ENCODE measurements around the gene LDLRAD2.

LDLRAD2 gene

DNA sequence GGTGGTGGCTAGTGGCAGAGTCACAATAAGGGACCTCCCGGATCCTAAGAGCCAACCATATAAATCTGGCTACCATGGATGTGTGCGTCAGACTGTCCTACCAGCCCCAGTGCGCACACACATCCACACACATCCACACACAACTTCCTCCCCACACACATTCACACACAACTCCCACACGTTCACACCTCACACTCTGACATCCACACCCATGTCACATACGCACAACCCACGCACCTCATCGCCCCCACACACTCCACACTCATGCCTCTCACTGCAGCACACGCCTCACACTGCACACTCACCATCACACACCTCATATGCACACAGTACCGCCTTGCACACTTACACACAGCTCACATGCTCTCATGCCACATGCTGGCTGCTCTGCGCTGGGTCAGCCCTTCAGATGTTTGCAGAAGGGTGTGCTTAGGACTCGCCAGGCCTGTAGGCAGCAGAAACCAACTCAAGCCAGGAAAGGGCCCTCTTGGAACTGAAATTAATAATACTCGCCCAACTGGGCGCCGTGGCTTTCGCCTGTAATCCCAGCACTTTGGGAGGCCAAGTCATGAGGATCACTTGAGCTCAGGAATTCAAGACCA, 3.0 kb downstream of the LDLRAD2 start:
- H3K4me3 ChIP-seq (ENCODE audit: low read depth, low read length), result no peak overlapping the region
- DNase-seq (ENCODE audit: low read depth), result no peak
- TF ChIP-seq, protein P1, sequence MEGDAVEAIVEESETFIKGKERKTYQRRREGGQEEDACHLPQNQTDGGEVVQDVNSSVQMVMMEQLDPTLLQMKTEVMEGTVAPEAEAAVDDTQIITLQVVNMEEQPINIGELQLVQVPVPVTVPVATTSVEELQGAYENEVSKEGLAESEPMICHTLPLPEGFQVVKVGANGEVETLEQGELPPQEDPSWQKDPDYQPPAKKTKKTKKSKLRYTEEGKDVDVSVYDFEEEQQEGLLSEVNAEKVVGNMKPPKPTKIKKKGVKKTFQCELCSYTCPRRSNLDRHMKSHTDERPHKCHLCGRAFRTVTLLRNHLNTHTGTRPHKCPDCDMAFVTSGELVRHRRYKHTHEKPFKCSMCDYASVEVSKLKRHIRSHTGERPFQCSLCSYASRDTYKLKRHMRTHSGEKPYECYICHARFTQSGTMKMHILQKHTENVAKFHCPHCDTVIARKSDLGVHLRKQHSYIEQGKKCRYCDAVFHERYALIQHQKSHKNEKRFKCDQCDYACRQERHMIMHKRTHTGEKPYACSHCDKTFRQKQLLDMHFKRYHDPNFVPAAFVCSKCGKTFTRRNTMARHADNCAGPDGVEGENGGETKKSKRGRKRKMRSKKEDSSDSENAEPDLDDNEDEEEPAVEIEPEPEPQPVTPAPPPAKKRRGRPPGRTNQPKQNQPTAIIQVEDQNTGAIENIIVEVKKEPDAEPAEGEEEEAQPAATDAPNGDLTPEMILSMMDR (IDR thresholded peaks at IDR 0.05; ENCODE audit: low read depth, low read length, missing control alignments), result no peak

DNA sequence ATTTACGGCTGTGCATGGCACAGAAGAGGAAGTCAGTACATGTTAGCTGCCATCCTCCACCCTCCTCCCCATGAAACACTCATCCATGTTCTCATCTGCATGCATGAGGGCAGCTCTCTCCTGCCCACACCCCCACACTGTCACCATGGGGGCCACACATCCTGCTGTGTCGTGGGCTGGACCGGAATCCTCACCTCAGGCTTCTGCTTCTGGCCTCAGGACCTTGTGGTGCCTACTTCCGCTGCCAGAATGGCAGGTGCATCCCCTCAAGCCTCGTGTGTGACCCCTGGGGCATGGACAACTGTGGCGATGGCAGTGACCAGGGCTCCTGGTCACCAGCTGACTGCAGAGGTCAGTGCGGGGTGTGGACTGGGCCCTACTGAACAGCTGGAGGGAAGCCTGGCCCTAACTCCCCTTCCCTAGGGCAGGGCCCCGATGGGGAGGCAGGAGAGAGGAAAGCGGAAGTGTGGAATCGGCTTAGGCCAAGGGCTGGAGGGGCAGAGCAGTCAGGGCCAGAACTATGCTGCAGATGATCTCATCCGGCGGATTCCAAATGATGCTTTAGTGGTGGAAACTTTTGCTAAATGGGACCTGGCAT, 3.8 kb downstream of the LDLRAD2 start:
- TF ChIP-seq, protein P1 (IDR thresholded peaks at IDR 0.05; ENCODE audit: low read depth, low read length, missing control alignments), result no peak
- DNase-seq (ENCODE audit: low read depth), result no peak
- H3K4me3 ChIP-seq (ENCODE audit: low read depth, low read length), result no peak overlapping the region

GRCh38 chr1:21816602-21817302, 4.7 kb downstream of the LDLRAD2 start:
- TF ChIP-seq, protein P1 (IDR thresholded peaks at IDR 0.05; ENCODE audit: low read depth, low read length, missing control alignments), result no peak
- no peak for DNase-seq (ENCODE audit: low read depth)
- H3K4me3 ChIP-seq (ENCODE audit: low read depth, low read length), result no peak overlapping the region

GRCh38 chr1:21818656-21819055, 6.6 kb downstream of the LDLRAD2 start:
- TF ChIP-seq, protein P1 (IDR thresholded peaks at IDR 0.05; ENCODE audit: low read depth, low read length, missing control alignments), result no peak
- no peak overlapping the region for H3K4me3 ChIP-seq (ENCODE audit: low read depth, low read length)
- DNase-seq (ENCODE audit: low read depth), result no peak

DNA sequence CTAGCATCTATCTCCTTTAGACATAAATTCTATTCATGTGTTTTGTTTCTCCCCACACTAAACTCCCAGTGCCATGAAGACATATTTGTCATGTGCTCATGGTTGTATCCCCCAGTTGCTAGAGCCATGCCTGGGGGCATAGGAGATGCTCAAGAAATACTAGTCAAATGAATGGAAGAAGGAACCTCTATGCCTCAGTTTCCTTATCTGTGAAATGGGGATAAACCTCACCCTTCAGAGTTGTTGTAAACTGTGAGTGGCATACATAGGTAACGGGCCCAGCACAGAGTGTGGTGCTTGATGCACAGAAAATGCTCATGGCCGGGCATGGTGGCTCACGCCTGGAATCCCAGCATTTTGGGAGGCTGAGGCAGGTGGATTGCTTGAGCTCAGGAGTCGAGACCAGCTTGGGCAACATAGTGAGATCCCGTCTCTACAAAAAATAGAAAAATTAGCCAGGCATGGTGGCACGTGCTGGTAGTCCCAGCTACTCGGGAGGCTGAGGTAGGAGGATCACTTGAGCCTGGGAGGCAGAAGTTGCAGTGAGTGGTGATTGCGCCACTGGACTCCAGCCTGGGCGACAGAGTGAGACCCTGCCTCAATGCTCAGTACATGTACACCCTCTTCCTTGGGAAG, 8.7 kb downstream of the LDLRAD2 start:
- no peak for DNase-seq (ENCODE audit: low read depth)
- TF ChIP-seq, protein P1 (IDR thresholded peaks at IDR 0.05; ENCODE audit: low read depth, low read length, missing control alignments), result no peak
- no peak overlapping the region for H3K4me3 ChIP-seq (ENCODE audit: low read depth, low read length)

DNA sequence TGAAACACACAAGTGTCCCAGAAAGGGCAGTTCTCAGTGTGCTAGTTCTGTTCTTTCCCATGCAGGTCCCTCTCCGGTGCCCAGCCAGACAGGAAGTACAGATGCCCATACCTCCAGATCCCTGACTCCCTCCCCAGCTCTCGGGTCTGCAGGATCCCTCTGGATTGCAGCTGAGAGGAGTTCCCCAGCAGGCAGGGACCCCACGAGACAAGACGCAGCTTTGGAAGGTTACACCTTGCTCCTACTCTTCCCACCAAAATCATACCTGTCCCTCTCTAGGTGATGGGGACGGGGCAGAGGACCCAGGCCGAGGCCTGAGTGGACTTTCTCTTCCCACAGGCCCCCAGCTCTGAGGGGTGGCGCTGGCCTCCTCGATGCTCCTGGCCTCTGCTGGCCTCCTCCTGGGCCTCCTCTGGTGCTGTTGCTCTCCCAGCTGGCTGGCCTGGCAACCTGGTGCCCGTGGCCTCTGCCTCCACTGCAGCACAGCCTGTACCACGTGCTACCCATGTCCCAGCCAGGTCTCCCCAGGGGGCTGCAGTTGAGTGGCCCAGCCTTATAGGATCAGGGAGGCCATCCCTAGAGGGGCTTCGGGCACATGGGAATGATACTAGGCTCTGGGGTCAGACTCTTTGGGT, 9.4 kb downstream of the LDLRAD2 start:
- no peak overlapping the region for H3K4me3 ChIP-seq (ENCODE audit: low read depth, low read length)
- TF ChIP-seq, protein P1 (IDR thresholded peaks at IDR 0.05; ENCODE audit: low read depth, low read length, missing control alignments), result no peak
- DNase-seq (ENCODE audit: low read depth), result no peak

Data from GM12864 (cell line).